Skin epidermis (tissue), 12 donors: Measurements from ENCODE around the gene SLIT3.

Experiments used
- H3K27ac ChIP-seq, 21 experiments: fragments of 200-600 bp; sonication (generic) in 11 of 21; one replicate each; pipeline ENCODE4 v1.5.0; 2020; ENCODE audit warnings: mild to moderate bottlenecking in 3 of 21, inconsistent platforms in 2 of 21, moderate library complexity in 2 of 21
- H3K4me3 ChIP-seq, 7 experiments: fragments of 200-600 bp; sonication (generic) in 2 of 7; one replicate each; pipeline ENCODE4 v1.5.0; 2020; ENCODE audit warnings: inconsistent platforms in 2 of 7, mild to moderate bottlenecking in 2 of 7, moderate library complexity in 1 of 7

SLIT3 gene

GRCh38 chr5:169098331-169099121 lies 202.4 kb downstream of the SLIT3 start:
- no peak overlapping the region for H3K4me3 ChIP-seq
- H3K27ac ChIP-seq: peak overlapping the region in 4 of 21 experiments; percentile 7 to 56 (median 28)

DNA sequence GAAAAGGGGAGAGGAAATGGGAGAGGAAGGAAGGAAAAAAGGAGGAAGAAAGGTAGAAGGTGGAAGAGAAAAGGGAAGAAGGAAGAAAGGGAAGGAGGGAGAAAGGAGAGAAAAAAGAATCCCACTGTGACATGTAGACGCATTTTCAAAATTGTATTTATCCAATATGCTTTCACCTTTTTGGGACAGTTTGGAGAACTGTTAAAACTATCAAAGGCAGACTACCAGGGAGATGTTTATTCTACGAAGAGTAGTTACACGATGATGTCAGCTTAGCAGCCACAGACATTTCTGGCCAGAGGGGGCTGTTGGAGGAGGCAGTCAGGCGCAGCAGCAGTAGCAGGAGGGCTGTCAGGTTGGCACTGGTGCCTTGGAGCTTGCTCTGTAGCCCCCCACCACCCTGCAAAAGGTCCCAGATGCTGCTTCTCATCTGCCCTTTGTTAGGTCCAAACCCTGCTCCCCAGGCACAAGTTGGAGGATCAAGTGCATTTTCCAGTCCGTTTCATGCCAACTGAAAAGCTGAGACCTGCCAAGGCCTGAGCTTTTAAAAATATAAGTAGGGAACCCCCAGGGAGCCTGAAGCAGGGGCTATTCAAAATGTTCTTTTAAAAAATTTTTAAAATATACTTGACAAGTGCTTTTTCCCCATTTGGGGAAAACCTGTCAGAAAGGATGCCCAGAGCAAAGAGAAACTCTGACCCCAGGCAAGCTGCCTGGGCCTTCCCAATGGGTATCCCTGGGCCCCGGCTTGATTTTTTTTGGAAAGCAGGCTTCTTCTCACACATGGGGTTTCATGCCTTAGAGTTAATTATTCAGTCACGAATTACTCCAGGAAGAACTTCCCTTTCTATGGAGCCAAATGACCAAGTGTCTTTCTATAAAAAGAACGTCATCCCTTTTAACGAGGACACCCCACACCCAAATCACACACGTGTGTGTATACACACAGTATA lies 203.3 kb downstream of the SLIT3 start:
- H3K27ac ChIP-seq: peak overlapping the region in 5 of 21 experiments; percentile 1 to 56 (median 7)

DNA sequence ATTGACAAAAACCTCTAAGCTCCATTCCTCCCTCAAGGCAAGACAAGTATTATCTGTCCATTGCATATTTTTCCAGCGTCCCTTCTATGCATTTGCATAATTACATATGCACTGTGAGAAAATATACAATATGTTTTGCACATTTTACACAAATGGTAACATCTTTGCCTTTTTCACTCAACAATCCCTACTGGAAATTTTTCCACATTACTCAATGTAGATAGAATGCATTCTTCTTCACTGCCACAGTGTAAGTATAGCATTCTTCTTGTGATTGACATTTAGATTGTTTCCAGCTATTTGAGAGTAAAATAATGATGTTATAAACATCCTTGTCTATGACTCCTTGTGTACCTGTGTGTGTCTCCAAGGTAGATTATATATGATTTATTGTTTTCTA lies 205.0 kb downstream of the SLIT3 start:
- H3K4me3 ChIP-seq: no peak overlapping the region
- no peak overlapping the region for H3K27ac ChIP-seq

More for the DNA sequence above, 203.3 kb downstream of the SLIT3 start:
- H3K4me3 ChIP-seq: no peak overlapping the region

DNA sequence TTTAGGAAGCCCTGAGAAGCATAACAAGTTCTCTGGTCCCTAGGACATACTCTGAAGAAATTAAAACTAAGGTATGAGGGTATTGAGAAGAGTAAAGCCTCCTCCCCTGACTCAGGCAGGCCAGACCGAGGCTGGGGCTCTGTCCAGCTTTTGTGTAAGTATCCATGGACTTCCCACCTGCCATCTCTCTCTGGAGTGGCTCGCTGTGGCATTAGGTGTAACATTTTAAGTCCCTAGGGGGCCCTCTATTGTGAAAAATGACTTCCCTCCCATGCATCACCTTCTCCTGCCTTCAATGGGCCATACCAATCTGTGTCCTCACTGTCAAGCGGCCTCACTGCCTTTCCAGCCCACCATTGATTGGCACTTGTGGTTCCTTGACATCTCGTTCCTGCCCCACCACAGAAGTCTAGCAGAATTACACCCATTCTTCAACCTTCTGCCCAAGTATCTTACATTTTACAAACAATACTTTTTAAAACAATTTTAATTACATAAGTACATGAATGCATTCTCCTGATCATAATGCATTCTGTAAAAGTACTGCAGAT lies 205.5 kb downstream of the SLIT3 start:
- H3K4me3 ChIP-seq: no peak overlapping the region
- H3K27ac ChIP-seq: peak overlapping the region in 8 of 21 experiments; percentile 8 to 74 (median 56)

- no peak overlapping the region for H3K4me3 ChIP-seq
- H3K27ac ChIP-seq: peak overlapping the region in 8 of 21 experiments; percentile 8 to 74 (median 36)
These were observed 206.1 kb downstream of the SLIT3 start for GRCh38 chr5:169094586-169095409.

DNA sequence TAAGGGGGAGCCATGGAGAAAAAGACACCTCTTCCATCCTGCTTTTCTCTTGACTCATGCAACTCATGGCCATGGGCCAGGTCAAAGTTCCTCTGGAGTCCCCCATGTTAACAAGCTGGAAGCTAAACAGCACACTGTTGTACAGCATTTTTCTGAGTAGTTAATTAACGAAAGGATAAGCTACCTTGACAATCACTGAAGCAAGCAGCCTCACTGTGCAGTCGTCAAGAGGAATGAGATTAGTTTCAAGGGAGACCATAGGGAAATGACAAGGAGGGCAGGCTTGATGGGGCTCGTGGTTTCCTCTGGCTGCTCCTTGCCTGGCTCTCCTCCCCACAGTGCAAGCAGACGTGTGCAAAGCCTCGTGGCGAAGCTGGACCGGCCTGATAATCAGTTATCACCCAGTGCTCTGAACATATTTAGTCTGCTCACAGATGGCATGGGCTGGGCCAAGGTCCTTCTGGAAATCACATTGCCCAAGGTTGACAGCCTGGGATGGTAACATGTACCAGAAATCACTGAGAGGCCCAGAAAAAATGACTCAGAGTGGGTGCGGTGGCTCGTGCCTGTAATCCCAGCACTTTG lies 209.5 kb downstream of the SLIT3 start:
- no peak overlapping the region for H3K27ac ChIP-seq
- no peak overlapping the region for H3K4me3 ChIP-seq

GRCh38 chr5:169089343-169089742 lies 211.6 kb downstream of the SLIT3 start:
- Histone ChIP-seq H3K27ac (no peak overlapping the region), H3K4me3 (no peak overlapping the region)

DNA sequence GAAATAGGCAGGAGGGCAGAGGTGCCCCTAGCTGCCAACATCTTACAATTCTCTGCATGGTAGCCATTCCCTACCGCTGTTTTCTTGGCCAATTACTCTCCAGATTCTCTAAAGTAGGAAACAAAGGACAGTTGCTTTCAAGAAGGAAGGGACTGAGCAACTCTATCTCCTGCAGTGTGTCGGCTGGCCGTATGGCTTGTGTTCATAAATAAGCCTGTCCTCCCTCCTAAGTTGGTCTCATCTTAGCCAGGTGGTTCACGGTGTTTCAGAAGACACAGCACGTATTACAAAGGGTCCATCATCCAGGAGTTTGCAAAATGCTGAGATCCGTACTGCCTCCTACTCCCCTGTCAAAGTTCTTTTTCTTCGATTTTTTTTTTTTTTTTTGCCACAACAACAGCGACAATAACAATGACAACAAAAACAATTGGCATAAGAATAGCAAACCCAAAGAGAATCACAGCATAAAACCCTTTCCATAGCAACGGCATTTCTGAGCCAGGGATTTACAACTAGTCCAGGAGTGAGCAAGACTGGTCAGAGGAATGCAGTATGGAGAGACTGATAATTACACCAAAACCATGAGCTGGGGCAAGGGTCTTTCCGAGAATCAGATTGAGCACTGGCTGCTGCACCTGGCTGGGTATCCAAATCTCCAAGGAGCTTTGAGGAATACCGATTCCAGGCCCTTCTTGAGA lies 212.8 kb downstream of the SLIT3 start:
- Histone ChIP-seq H3K4me3 (no peak overlapping the region), H3K27ac (no peak overlapping the region)

GRCh38 chr5:169085636-169086035 lies 215.3 kb downstream of the SLIT3 start:
- no peak overlapping the region for H3K4me3 ChIP-seq
- no peak overlapping the region for H3K27ac ChIP-seq

- no peak overlapping the region for H3K4me3 ChIP-seq
- no peak overlapping the region for H3K27ac ChIP-seq
These were observed 215.7 kb downstream of the SLIT3 start for GRCh38 chr5:169085212-169085611.

GRCh38 chr5:169084775-169085174 lies 216.2 kb downstream of the SLIT3 start:
- no peak overlapping the region for H3K4me3 ChIP-seq
- no peak overlapping the region for H3K27ac ChIP-seq

GRCh38 chr5:169083394-169084018 lies 217.4 kb downstream of the SLIT3 start:
- Histone ChIP-seq H3K27ac (no peak overlapping the region), H3K4me3 (no peak overlapping the region)

DNA sequence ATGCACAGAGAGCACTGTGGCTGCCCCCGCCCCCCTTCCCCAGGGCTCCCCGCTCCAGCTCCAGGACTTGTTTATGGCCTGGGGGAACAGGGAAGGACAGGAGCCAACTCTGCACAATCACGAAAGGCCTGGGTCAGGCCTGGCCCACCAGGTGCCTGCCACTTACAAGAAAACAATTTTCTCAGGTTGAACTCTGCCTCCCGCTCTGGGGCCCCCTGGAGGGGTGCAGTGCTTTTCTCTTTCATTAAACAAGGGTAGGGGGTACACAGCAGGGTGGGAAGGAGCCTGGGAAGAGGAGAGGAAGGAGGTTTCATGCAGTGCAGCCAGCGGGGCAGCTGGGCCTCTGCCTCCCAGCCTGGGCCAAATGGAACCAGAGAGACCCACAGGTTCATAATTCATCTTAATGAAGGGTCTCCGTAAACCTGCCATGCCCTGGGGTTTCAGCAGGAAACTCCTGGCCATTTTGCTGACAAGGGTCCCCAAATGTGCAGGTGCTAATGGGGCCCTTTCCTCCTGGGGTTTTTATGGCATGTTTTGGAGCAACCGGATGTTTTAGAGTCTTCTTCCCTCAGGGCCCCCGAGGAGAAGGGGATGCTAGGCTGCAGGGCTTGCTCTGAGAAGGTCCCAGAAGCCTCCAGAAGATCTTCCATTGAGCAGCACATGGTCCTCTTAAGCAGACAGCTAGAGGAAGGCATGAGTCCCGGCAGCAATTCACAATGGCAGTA lies 219.8 kb downstream of the SLIT3 start:
- Histone ChIP-seq H3K27ac (no peak overlapping the region), H3K4me3 (no peak overlapping the region)

DNA sequence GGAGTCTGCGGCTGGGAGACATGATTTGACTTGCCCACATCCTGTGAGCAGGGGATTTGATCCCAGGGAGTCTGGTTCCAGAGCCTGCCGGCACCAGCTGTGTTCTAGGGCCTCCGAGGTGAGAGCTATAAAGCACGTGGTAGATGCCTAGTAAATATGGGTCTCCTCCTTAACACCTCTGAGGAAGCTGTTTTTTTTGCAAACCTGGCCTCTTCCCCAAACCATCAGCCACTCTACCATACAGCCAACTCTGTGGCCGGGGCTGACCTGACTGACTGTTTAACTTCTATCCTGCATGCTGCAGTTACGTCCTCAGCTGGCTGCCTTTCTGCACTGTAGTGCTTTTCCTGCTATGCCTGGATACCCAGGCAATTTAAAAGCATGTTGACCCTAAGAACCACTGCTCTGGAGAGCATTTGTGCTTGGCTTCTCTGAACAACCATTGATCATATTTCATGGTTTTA lies 220.5 kb downstream of the SLIT3 start:
- no peak overlapping the region for H3K4me3 ChIP-seq
- H3K27ac ChIP-seq: no peak overlapping the region

- H3K27ac ChIP-seq: no peak overlapping the region
These were observed 221.2 kb downstream of the SLIT3 start for GRCh38 chr5:169079697-169080096.

GRCh38 chr5:169074839-169075238 lies 226.1 kb downstream of the SLIT3 start:
- Histone ChIP-seq H3K27ac (peak overlapping the region in 1 of 21 experiments; percentile 34), H3K4me3 (no peak overlapping the region)

More at GRCh38 chr5:169079697-169080096, 221.2 kb downstream of the SLIT3 start:
- H3K4me3 ChIP-seq: no peak overlapping the region

DNA sequence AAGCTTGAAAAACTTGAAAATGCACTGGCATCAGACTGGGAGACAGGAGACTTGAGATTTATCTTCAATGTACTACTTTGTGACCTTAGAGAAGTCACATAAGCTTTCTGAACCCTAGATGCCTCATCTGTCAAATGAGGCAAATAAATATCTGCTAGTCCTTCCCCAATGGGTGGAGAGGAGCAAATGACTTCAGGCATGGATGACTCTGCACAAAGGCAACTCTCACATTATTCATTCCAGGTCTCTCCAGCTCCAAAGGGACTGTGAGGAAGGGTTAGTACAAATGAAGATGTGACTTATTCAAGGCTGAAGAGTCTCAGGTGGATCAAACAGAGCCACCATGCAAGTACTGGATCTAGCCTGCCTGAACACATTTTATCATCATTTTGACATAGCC lies 228.7 kb downstream of the SLIT3 start:
- Histone ChIP-seq H3K4me3 (no peak overlapping the region), H3K27ac (no peak overlapping the region)
